NCI-H2196 (cell line): Measurements from ENCODE around the gene COPB2.
"Not testable (repeated sequence)": the region's sequence is repeated elsewhere in the genome, so short reads cannot be mapped to it uniquely, and the experiment has no call there.

ENCODE experiments used
- DNase-seq: peaks from one replicate; lab custom pipeline; 2025; ENCODE audit not compliant: unreplicated experiment; lab: John Stamatoyannopoulos, UW

The COPB2 gene

DNA sequence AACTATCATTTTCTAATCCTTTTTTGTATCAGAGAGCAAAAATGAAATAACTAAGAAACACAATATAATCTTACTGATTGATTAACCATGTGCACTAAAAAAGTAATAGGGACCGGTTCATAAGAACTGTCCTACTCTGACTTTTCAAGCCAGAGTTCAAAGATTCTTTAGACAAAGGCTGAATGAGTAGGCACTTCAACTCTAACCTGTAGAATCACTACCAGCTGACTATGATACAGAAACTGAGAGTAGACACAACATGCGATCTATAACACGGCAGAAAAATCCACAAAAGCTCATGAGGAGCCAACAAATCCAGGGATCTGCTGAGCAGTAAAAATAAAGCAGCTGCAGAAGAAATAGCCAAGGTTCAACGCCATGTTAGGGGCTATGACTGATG is 8.9 kb downstream of the COPB2 start:
- DNase-seq: no peak

- peak; percentile 47 for DNase-seq
Observed at GRCh38 chr3:139378587-139379241, 10.7 kb downstream of the COPB2 start.

- no peak for DNase-seq
Observed at GRCh38 chr3:139377378-139377777, 12.1 kb downstream of the COPB2 start.

- DNase-seq: no peak
Observed at GRCh38 chr3:139374099-139374498, 15.3 kb downstream of the COPB2 start.

GRCh38 chr3:139364549-139364948 is 24.9 kb downstream of the COPB2 start:
- no peak for DNase-seq

DNA sequence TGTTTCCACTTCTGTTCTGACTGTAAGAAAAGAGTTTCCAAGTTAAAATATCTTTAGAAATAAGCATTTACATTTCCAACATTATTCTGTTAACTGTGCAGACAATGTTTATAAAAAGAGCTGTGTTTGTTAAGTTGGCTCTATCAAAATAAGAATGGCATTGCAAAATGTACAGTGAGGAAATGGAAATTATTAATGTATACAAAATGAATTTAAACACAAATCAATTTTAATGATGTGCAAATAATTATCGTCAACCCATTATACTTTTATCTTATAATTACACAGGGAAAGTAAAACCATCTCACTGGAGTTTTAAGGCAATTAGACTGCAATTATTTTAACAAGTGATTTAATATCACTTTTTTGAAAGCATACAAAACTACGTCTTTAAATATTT is 28.2 kb downstream of the COPB2 start:
- DNase-seq: no peak

DNA sequence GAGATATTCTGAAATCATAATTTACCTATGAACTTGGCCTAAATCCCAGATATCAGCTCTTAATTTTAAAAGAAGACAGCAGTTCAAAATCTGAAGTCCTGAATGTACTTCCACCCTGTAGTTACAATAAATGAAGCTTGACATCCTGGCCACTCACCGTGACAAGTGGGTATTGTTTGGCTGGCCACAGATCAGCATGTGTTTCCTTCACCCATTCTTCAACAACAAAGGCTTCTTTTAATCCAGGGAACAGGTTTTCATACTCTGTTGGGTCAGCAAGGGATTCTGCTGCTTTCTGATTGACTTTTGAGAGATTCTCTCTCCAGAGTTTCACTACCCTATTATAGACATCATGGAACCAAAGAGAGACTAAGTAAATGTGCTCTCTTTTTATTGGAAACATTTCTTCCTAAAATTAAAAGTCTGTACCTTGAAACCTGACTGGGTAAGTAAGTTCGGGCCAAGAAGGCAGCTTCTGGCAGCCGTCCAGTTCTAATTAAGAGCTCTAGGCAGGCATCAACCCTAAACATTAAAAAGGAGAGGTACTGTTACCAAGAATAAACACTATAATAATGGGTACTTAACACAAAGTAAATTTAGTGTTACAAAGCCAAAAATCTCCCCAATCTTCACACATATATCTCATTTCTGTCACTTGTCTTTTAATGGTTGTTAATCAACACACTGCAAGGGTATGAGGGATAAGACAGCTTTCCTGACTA is 30.4 kb downstream of the COPB2 start:
- DNase-seq: peak; percentile 82

GRCh38 chr3:139357899-139358298 is 31.5 kb downstream of the COPB2 start:
- DNase-seq: no peak

DNA sequence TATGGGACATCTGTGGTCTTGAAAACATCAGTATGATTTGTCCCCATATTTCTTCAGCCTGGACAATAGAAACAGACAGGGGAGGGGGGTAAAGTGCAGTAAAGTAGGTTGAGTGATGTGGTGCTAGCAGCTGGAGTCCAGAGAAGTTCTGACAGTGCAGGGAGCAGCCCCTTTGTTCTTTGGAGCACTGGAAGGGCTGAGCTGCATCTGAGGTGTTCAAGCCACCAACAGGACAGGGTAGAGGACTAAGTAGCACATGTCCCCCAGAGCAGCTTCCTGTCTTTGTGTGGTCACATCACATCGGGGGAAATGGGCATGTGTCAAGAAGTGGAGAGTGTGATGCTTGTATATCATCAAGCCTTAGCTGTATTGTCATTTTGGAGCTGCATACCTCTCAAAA is 33.6 kb downstream of the COPB2 start:
- DNase-seq: no peak

- DNase-seq: no peak
Observed at GRCh38 chr3:139355476-139355875, 34.0 kb downstream of the COPB2 start.

- DNase-seq: no peak
Observed at GRCh38 chr3:139354661-139355060, 34.8 kb downstream of the COPB2 start.

GRCh38 chr3:139353920-139354556 is 35.4 kb downstream of the COPB2 start:
- DNase-seq: peak; percentile 70

- DNase-seq: no peak
Observed at GRCh38 chr3:139346771-139347170, 42.7 kb downstream of the COPB2 start.

DNA sequence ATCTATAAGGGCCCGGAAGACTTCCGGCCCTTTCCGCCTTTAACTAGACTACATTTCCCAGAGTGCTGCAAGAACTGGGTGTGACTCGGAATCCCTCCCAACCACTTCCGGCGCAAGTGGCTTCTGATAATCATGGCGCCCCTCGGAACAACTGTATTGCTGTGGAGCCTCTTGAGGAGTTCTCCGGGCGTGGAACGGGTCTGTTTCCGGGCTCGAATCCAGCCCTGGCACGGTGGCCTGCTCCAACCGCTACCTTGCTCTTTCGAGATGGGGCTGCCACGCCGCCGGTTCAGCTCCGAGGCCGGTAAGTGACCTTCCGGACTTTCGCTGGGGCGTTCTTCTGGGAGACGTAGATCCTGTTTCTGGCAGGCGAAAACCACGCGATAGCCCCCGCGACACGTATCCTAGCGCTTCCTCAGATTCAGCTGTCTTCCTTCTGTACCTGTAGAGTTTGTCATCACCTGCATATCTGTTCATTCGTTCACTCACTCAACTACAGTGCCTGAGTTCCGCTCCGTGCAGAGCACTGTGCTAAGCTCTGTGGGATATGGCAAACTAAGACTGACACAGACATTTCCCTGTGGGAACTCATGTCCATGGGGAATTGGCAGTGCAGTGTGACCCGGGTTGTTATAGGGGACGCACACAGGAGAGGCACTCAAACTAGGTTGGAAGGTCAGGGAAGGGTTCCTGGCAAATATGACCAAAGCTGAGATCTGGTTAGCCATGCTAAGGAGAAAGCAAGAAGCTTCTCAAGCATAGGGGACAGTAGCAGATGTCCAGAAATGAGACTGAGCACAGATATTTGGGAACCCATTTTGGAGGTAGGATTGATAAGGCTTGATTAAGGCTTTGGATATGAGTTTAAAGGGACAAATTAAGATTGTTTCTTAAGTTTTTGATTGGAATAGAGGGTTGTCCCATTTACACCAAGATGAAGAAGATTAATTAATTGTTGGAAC is 45.3 kb downstream of the COPB2 start, which contains the start of gene MRPS22:
Gene MRPS22 (plus strand): TSS at position 126 of the 962 bp plus-strand sequence. CDS start 7 bp downstream, at position 133.
- DNase-seq: peak; percentile 94

DNA sequence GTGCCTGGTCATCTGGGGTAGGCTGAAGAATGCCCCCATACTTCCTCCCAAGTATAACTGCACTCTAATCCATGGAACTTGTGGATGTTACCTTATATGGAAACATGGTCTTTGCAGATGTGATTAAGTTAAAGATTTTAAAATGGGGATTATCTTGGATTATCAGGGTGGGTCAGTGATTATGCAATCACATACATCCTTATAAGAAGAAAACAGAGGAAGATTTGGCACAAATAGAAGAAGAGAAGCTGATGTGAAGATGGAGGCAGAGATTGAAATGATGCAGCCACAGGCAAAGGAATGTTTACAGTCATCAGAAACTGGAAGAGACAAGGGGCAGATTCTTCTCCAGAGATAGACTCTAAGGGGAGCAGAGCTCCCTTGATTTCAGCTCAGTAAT is 47.4 kb downstream of the COPB2 start:
- DNase-seq: no peak

- DNase-seq: no peak
Observed at GRCh38 chr3:139340784-139341183, 48.7 kb downstream of the COPB2 start.

DNA sequence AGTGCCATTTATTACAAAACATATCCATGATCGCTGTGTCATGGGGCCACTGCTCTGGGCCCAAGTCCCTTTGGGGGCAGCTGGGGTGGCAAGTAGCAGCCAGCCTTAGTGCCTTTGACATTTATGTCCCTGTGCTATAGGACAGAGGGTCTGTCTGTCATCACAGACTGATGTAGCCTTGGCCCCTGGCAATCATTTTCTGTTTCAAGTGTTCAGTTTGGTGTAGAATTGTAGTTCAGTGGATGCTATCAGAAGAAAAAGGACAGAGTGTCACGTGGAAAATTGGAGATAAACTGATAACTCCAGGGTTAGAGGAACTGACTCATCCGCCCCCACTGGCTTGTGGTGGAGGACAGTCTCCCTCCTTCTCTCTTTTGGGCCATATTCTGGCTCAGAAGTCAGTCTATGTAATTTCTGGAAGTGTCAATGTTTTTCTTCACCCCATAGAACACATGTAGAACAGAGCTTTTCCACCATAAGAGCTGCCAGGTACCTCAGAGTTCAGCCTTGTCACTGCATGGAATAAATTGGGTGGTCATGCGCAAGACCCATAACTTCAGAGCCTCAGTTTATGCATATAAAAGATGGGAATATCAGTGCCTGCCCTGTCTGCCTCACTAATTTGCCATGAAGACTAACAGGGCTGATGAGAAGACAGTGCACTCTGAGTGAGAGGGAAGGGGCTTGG is 50.1 kb downstream of the COPB2 start:
- no peak for DNase-seq

- no peak for DNase-seq
Observed at GRCh38 chr3:139338405-139338804, 51.0 kb downstream of the COPB2 start.

- DNase-seq: not testable (repeated sequence)
Observed at GRCh38 chr3:139334675-139335074, 54.8 kb downstream of the COPB2 start.

- DNase-seq: no peak
Observed at GRCh38 chr3:139332092-139332491, 57.4 kb downstream of the COPB2 start.
